WTC11 (cell line): ENCODE data around the gene STYK1. TPM values are rescaled to one million over a fixed set of nuclear protein-coding genes. Genes with fewer than 3 reads are reported as not detected.

Experiments
- ATAC-seq: fragments of 200-7000 bp; cut with Tn5 transposase; 2 replicates; pipeline ENCODE4 v1.10.0; 2021; ENCODE audit warnings: mild to moderate bottlenecking, moderate library complexity
- CTCF ChIA-PET: fragments of 300-600 bp; sonication (Branson Sonifier 250); formaldehyde crosslinking; loops from one replicate; lab custom pipeline; 2021; ENCODE audit warnings: antibody characterized with exemption; lab: Charles Lee
- POLR2A ChIA-PET: fragments of 350-600 bp; sonication (Branson Sonifier 250); formaldehyde crosslinking; loops from one replicate; lab custom pipeline; 2021; ENCODE audit warnings: antibody characterized with exemption; lab: Charles Lee
- DNase-seq: peaks from one replicate; pipeline ENCODE4 v3.0.0; 2021; ENCODE audit warnings: low spot score
- H3K27ac Mint-ChIP-seq: 2 replicates; pipeline ENCODE4 v1.8.0; 2021; ENCODE audit warnings: mixed read lengths
- H3K27me3 Mint-ChIP-seq: 2 replicates; pipeline ENCODE4 v1.8.0; 2021; ENCODE audit warnings: low read depth, mild to moderate bottlenecking, moderate library complexity, mixed read lengths
- H3K36me3 Mint-ChIP-seq: 2 replicates; pipeline ENCODE4 v1.8.0; 2021; ENCODE audit warnings: mixed read lengths
- H3K4me1 Mint-ChIP-seq: 2 replicates; pipeline ENCODE4 v1.8.0; 2022; ENCODE audit warnings: mixed read lengths
- H3K4me3 Mint-ChIP-seq: 2 replicates; pipeline ENCODE4 v1.8.0; 2021; ENCODE audit warnings: mild to moderate bottlenecking, moderate library complexity, mixed read lengths
- H3K9me3 Mint-ChIP-seq: 2 replicates; pipeline ENCODE4 v1.8.0; 2021; ENCODE audit warnings: mixed read lengths
- AR ChIP-seq: fragments of 250-450 bp; sonication (Bioruptor Pico); IDR thresholded peaks from 2 replicates; pipeline ENCODE4 v1.9.0; 2021; ENCODE audit warnings: mild to moderate bottlenecking
- ELF4 ChIP-seq: sonication (generic); formaldehyde crosslinking; IDR thresholded peaks from 2 replicates; pipeline ENCODE4 v1.8.1; 2022; ENCODE audit warnings: low read depth, mild to moderate bottlenecking, moderate library complexity, missing genetic modification reagents
- EMX1 ChIP-seq: fragments of 250-450 bp; sonication (Bioruptor Pico); IDR thresholded peaks from 2 replicates; pipeline ENCODE4 v1.8.0; 2021; ENCODE audit warnings: mild to moderate bottlenecking
- GRHL2 ChIP-seq: fragments of 250-450 bp; sonication (Bioruptor Pico); IDR thresholded peaks from 2 replicates; pipeline ENCODE4 v1.8.0; 2022; ENCODE audit warnings: mild to moderate bottlenecking, moderate library complexity; ENCODE audit not compliant: insufficient replicate concordance, severe bottlenecking
- IRF1 ChIP-seq: sonication (generic); formaldehyde crosslinking; IDR thresholded peaks from 2 replicates; pipeline ENCODE4 v1.8.0; 2023; ENCODE audit warnings: missing genetic modification reagents
- PREB ChIP-seq: sonication (generic); formaldehyde crosslinking; IDR thresholded peaks from 2 replicates; pipeline ENCODE4 v1.8.1; 2022; ENCODE audit warnings: mild to moderate bottlenecking, missing genetic modification reagents, moderate library complexity, borderline replicate concordance
- SP1 ChIP-seq: sonication (generic); formaldehyde crosslinking; conservative IDR thresholded peaks from 2 replicates; pipeline ENCODE4 v1.8.1; 2022; ENCODE audit warnings: missing genetic modification reagents
- TP53 ChIP-seq: sonication (generic); formaldehyde crosslinking; IDR thresholded peaks from 2 replicates; pipeline ENCODE4 v1.8.1; 2023; ENCODE audit warnings: mild to moderate bottlenecking, missing genetic modification reagents
- ZNF263 ChIP-seq: sonication (generic); formaldehyde crosslinking; IDR thresholded peaks from 2 replicates; pipeline ENCODE4 v1.8.1; 2022; ENCODE audit warnings: low read depth, mild to moderate bottlenecking, moderate library complexity, missing genetic modification reagents
- total RNA-seq: library from RNA; stranded (reverse); gene quantifications from 3 replicates; pipeline ENCODE4 v1.2.3, GENCODE V29; 2021
- TF ChIP-seq, protein P1 (sequence below): fragments of 250-450 bp; sonication (Bioruptor Pico); IDR thresholded peaks from 2 replicates; pipeline ENCODE4 v1.9.0; 2021; ENCODE audit warnings: mild to moderate bottlenecking, borderline replicate concordance
- TF ChIP-seq, protein P2 (sequence below): sonication (generic); formaldehyde crosslinking; conservative IDR thresholded peaks from 2 replicates; pipeline ENCODE4 v1.8.1; 2023; ENCODE audit warnings: mild to moderate bottlenecking, low read depth, missing genetic modification reagents, moderate library complexity

Gene STYK1
- total RNA-seq, 1 experiment from 2014 or later, result 1.6 TPM

GRCh38 chr12:10697156-10697555 is 23.3 kb upstream of the STYK1 start (continued):
- no peak for TF ChIP-seq AR (CRISPR knock-in tag)
- no peak for TF ChIP-seq SP1 (CRISPR knock-in tag)
- TF ChIP-seq GRHL2 (CRISPR knock-in tag), result no peak
- no peak for TF ChIP-seq ELF4 (CRISPR knock-in tag)
- no peak for TF ChIP-seq ZNF263
- TF ChIP-seq TP53 (CRISPR knock-in tag), result no peak

GRCh38 chr12:10690906-10691305 is 17.1 kb upstream of the STYK1 start:
- TF ChIP-seq EMX1 (CRISPR knock-in tag) (no peak), PREB (CRISPR knock-in tag) (no peak), IRF1 (no peak)
- TF ChIP-seq, protein P1, sequence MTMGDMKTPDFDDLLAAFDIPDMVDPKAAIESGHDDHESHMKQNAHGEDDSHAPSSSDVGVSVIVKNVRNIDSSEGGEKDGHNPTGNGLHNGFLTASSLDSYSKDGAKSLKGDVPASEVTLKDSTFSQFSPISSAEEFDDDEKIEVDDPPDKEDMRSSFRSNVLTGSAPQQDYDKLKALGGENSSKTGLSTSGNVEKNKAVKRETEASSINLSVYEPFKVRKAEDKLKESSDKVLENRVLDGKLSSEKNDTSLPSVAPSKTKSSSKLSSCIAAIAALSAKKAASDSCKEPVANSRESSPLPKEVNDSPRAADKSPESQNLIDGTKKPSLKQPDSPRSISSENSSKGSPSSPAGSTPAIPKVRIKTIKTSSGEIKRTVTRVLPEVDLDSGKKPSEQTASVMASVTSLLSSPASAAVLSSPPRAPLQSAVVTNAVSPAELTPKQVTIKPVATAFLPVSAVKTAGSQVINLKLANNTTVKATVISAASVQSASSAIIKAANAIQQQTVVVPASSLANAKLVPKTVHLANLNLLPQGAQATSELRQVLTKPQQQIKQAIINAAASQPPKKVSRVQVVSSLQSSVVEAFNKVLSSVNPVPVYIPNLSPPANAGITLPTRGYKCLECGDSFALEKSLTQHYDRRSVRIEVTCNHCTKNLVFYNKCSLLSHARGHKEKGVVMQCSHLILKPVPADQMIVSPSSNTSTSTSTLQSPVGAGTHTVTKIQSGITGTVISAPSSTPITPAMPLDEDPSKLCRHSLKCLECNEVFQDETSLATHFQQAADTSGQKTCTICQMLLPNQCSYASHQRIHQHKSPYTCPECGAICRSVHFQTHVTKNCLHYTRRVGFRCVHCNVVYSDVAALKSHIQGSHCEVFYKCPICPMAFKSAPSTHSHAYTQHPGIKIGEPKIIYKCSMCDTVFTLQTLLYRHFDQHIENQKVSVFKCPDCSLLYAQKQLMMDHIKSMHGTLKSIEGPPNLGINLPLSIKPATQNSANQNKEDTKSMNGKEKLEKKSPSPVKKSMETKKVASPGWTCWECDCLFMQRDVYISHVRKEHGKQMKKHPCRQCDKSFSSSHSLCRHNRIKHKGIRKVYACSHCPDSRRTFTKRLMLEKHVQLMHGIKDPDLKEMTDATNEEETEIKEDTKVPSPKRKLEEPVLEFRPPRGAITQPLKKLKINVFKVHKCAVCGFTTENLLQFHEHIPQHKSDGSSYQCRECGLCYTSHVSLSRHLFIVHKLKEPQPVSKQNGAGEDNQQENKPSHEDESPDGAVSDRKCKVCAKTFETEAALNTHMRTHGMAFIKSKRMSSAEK (CRISPR knock-in tag), result no peak
- TF ChIP-seq, protein P2, sequence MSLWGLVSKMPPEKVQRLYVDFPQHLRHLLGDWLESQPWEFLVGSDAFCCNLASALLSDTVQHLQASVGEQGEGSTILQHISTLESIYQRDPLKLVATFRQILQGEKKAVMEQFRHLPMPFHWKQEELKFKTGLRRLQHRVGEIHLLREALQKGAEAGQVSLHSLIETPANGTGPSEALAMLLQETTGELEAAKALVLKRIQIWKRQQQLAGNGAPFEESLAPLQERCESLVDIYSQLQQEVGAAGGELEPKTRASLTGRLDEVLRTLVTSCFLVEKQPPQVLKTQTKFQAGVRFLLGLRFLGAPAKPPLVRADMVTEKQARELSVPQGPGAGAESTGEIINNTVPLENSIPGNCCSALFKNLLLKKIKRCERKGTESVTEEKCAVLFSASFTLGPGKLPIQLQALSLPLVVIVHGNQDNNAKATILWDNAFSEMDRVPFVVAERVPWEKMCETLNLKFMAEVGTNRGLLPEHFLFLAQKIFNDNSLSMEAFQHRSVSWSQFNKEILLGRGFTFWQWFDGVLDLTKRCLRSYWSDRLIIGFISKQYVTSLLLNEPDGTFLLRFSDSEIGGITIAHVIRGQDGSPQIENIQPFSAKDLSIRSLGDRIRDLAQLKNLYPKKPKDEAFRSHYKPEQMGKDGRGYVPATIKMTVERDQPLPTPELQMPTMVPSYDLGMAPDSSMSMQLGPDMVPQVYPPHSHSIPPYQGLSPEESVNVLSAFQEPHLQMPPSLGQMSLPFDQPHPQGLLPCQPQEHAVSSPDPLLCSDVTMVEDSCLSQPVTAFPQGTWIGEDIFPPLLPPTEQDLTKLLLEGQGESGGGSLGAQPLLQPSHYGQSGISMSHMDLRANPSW (CRISPR knock-in tag), result no peak
- CTCF ChIA-PET, result no interaction called here
- Mint-ChIP-seq H3K27me3 (0 out of 2 replicates have a peak, but pooled peaks cover 2% of the 10 kb centered on the region), H3K4me1 (no peaks in the 10 kb centered on the region), H3K4me3 (no peak overlapping the region), H3K9me3 (peaks cover 20% of the 10 kb centered on the region), H3K36me3 (no peaks in the 10 kb centered on the region; the same call in 1 of the 2 replicates), H3K27ac (no peak overlapping the region)
- ATAC-seq, result no peak
- POLR2A ChIA-PET, result no interaction called here
- no peak for DNase-seq

- no peaks in the 10 kb centered on the region for H3K4me1 Mint-ChIP-seq
- ATAC-seq (no peak), DNase-seq (no peak)
- H3K36me3 Mint-ChIP-seq, result no peaks in the 10 kb centered on the region
- H3K9me3 Mint-ChIP-seq, result peaks cover 20% of the 10 kb centered on the region
- no peak overlapping the region for H3K27ac Mint-ChIP-seq
- POLR2A ChIA-PET, result no interaction called here
- H3K4me3 Mint-ChIP-seq, result no peak overlapping the region
- TF ChIP-seq, protein P2 (CRISPR knock-in tag), result no peak
- CTCF ChIA-PET, result no interaction called here
- 0 out of 2 replicates have a peak, but pooled peaks cover 2% of the 10 kb centered on the region for H3K27me3 Mint-ChIP-seq
These were observed 15.3 kb upstream of the STYK1 start for GRCh38 chr12:10689146-10689545.
